GM19025 (cell line): Measurements from ENCODE around the gene IGF2.

Experiments used
- ATAC-seq: cut with Tn5 transposase; IDR thresholded peaks from one replicate; pipeline ENCODE4 v1.9.1; 2021; ENCODE audit warnings: mild to moderate bottlenecking, low read depth, moderate library complexity; ENCODE audit not compliant: unreplicated experiment

The IGF2 gene

GRCh38 chr11:2137202-2138067 is 1.8 kb downstream of the IGF2 start:
- no peak for ATAC-seq

DNA sequence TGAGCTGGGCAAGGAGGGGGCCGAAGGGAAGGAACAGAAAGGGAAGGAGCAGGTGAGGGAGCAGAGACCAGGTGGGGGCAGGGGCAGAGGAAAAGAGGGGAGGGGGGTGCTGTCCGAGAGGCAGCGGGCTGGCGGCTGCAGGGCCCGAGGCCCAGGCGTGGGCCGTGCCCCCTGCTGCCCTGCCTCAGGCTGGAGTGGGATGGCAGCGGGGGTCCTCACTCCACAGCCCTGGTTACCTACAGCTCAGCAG is 2.3 kb downstream of the IGF2 start:
- no peak for ATAC-seq

DNA sequence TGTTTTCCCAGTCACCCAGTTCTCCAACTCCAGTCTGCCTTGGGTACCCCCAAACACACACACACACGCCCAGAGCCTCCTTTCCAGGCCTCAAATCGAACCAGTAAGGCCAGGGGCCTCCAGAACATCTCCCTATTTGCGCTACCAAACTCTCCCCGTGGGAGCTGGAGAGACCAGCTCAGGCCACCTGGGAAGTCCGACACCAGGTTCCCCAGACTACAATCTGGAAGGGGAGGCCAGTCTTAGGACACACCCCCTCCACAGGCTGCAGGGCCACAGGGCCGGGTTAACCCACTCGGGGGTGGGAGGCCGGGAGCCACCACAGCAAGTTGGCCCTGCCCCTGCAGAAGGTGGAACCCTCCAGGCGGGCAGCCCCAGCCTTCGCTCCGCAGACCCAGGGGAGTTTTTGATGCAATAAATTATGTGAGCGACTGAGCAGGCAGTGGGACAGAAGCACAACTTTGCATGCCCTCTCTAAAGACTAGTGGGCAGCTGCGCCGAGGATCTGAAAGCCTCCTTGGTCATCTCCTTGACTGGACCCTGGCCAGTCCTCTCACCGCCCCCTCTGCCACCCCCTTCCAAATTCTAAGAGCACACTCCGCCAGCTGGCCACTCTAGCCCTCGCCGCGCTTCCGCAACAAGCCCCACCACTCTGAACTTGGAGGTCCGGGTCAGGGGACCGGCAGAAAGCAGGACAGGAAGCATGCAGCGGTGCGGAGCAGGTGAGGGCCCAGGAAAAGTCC is 2.8 kb downstream of the IGF2 start:
- no peak for ATAC-seq

DNA sequence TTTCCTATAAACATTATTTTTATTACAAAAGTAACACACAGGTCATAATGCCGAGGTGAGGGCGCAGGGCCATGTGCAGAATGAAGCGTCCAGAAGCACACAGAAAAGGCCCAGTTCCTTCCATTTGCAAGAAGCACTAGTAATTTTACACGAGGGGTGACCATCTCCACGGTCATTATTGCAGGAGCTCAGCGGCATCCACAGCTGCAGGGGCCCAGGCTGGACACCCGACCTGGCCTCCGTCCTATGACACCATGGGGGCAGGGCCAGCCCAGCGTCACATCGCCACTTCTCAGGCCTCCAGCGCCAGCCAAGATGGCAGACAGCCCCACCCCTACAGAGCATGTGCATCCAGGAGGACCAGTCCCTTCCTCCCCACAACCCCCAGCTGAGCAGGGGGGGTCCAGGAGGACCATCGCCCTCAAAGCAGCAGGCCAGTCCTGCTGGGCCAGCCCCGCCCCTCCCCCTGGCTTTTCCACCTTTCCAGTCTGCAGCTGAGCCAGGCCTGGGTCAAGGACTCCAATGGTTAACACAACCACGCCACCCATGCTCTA is 3.5 kb downstream of the IGF2 start:
- ATAC-seq = no peak

DNA sequence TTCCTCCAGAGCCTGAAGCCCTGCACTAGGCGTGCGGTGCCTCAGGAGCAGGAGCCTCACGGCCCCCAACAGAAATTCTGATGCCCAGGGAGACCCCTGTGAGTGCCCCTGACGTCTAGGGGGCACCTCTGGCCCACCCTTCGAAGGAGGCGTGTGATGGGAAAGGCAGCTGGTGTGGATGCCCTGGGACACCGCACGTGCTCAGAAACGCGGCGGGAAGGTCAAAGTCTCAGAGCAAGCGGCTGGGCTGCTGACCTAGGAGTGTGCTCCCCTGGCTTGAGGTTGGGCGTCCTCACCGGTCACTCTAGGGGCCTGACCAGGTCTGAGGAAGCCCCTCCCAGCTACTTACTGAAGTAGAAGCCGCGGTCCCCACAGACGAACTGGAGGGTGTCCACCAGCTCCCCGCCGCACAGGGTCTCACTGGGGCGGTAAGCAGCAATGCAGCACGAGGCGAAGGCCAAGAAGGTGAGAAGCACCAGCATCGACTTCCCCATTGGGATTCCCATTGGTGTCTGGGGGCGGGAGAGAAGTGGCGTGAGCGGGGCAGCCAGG is 4.1 kb downstream of the IGF2 start:
- ATAC-seq = no peak

DNA sequence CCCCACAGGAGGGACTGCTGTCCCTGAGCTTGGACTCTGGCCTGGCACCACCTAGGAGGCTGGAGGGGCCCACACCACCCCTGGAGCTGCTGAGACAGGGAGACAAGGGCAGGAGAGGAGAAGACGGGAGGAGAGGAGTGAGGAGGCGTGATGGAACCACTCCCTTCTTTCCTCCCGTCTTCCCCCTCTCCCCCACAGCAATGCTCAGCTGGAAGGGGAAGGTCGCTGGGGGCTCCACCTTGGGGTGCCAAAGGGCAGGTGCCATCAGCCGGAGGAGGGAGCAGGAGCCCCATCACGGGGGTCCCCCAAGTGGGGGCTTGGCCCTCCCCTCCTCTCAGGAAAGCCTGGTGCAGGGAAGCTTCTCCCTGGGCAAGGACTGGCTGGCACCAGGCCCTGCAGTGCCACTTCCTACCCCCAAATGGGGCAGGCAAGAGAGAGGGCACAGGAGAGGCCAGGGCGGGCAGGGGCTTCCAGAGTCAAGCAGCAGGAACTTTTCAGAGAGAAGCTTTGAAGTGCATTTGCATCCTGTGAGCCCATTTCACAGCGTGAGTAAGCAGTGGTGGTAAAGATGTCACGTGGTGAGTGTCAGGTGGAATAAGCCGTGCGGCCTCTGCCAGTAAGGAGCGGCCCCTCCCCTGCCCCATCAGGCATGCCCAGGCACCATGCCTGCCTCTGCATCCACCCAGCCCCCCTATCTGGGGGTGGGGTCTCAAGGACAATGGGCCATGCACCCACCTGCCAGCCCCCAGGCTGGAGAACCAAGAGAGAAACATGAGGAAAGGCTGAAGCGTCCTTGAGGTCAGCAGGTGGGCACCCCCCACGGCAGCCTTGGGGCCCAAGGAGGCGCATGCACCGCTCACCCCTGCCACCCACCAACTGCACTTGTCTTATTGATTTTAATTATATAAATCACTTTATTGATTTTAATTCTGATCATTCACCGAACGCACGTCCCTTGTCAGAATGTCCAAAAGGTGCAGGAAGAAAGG is 4.9 kb downstream of the IGF2 start:
- ATAC-seq = no peak

- ATAC-seq = no peak
Observed at GRCh38 chr11:2133241-2134021, 5.8 kb downstream of the IGF2 start.

DNA sequence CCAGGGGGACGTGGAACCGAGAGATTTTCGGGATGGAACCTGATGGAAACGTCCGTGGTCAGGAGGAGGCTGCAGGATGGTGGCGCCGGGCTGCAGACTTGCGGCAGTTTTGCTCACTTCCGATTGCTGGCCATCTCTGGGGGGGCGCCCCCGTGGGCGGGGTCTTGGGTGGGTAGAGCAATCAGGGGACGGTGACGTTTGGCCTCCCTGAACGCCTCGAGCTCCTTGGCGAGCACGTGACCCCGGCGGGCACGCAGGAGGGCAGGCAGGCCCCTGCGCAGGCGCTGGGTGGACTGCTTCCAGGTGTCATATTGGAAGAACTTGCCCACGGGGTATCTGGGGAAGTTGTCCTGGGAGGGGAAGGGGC is 6.3 kb downstream of the IGF2 start:
- ATAC-seq = no peak

DNA sequence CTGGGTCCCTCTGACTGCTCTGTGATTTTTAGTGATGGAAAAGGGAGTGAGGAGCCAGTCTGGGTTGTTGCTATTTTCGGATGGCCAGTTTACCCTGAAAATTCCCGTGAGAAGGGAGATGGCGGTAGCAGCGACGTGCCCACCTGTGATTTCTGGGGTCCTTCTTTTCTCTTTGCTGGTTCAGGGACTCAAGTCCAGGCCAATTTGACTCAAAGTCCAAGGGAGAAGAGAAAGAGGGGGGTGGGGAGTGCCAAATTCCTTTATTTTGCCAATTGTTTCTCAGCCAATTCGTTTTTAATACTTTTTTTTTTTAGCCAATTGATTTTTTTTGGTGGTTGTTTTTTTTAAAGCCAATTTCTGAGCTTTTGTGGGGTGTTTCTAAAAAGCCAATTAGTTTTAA is 6.9 kb downstream of the IGF2 start:
- ATAC-seq = no peak

DNA sequence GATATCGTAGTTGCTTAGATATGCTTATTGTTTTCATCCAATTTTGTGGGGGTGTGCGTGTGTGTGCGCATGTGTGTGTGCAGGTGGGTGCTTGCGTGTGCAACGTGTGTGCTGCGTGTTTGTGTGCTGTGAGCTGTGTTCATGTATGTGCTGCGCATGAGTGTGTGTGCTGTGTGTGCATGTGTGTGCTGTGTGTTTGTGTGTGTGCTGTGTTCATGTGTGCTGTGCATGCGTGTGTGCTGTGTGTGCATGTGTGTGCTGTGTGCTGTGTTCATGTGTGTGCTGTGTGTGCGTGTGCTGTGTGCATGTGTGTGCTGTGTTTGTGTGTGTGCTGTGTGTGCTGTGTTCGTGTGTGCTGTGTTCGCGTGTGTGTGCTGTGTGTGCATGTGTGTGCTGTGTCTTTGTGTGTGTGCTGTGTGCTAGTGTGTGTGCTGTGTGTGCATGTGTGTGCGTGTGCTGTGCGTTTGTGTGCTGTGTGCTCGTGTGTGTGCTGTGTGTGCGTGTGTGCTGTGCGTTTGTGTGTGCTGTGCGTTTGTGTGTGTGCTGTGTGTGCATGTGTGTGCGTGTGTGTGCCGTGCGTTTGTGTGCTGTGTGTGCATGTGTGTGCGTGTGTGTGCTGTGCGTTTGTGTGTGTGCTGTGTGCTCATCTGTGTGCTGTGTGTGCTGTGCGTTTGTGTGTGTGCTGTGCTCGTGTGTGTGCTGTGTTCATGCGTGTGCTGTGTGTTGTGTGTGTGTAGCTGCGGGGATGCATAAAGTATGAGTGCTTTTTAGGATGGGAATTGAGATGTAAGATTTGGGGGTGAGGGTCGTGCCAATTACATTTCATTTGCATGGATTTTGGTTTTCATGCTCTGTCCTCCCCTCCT is 7.6 kb downstream of the IGF2 start:
- no peak for ATAC-seq

GRCh38 chr11:2130881-2131352 is 8.3 kb downstream of the IGF2 start:
- ATAC-seq = no peak

DNA sequence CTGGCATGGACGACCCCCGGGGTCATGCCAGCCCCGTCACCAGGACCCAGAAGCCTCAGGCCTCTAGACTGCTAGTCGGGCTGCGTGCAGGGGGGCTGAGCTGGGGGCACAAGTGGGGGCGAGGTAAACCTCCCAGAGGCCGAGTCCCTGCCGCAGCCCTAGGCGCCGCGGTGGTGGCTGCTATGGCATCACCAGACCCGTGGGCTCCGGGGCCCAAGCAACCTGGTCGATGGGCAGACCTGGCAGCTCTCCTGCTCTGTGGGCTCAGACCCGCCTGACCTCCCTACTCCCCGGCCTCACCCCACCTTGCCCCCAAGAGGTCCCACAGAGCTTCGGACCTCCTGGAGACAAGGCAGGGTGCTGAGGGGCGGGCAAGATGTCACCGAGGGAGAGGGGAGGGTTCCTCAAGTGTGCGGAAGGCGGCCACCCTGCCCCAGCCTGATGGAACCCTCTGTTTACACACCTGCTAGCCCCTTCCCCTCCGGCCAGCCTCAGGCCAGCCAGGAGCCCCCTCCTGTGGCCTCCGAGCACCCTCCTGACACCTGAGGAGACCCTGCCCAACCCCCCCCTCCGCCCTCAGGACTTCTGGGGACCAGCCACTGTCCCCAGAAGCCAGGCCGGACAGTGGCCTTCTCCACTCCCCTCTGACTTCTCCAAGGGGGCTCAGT is 9.4 kb downstream of the IGF2 start:
- no peak for ATAC-seq

DNA sequence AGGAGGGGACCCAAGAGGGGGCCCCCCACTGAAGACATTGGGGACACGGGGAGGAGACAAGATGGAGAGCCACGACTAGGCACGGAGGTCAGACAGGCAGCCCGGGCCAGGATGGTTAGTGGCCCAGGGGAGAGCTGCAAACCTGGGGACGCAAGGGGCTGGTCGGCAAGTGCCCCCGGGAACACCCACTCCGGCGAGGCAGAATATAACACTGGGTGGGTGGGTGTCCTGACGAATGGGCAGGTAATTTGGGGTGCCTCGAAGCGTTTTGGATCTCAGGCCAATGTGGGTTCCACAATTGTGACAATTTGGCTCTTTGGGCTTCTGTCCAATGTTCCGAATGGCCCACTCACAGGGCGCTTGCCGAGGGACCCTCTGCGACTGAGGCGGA is 9.9 kb downstream of the IGF2 start:
- no peak for ATAC-seq

DNA sequence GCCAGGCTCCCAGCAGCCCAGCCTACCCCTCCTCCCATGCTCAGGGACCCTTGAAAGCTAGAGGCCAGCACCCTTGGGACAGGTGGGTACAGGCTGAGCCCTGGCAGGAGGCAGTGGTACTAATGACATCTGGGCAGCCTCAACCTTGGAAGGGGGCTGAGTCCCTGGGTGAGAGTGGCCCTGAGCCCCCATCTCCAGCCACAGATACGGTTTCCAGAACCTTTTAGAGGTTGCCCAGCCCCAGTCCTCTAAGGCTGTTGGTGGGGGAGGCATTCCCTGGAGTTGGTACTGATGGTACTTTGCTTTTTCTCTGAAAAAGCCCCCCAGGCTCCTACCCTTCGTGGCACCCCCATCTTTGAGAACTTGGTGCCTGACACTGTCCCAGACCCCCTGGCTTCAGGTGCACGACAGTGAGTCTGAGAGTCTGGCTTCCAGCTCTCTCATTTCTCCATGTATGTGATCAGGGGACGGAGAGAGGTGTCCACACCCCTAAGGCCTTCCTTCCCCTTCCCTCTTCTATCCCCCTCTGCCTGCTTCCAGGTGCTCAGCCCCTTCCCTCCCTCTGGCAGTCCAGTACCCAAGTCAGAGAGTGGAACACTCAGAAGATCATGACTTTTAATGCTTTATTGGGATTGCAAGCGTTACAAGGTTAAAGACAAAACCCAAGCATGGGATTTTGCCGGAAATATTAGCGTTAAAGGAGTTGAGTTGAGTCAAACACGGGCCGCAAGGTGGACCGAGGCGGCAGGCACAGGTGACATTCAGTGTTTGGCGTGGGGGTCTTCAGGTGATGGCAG is 10.5 kb downstream of the IGF2 start:
- no peak for ATAC-seq

- no peak for ATAC-seq
Observed at GRCh38 chr11:2128130-2128510, 11.1 kb downstream of the IGF2 start.

- no peak for ATAC-seq
Observed at GRCh38 chr11:2127482-2128129, 11.6 kb downstream of the IGF2 start.

DNA sequence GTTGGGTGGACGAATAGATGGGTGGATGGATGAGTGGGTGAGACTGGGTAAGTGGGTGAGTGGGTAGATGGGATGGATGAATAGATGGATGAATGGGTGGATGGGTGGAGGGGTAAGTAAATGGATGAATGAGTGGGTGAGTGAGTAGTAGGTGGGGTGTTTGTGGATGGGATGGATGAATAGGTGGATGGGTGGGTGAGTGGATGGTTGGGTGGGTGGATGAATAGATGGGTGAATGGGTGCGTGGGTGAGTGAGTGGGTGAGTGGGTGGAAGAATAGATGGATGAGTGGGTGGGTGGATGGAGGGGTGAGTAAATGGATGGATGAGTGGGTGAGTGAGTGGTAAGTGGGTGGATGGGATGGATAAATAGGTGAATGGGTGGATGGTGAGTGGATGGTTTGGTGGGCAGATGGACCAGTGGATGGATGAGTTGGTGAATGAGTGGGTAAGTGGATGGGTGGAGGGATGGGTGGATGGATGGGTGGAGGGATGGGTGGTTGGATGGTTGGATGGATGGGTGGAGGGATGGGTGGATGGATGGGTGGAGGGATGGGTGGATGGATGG is 12.6 kb downstream of the IGF2 start:
- ATAC-seq = no peak
